Measurements from ENCODE around the gene PYGB. TPM values are rescaled to one million over a fixed set of nuclear protein-coding genes. Genes with fewer than 3 reads are reported as not detected.
"Not testable (repeated sequence)": the region's sequence is repeated elsewhere in the genome, so short reads cannot be mapped to it uniquely, and the experiment has no call there.

Gene PYGB
- total RNA-seq, 1 donor from 2014 or later = 57.9 TPM

DNA sequence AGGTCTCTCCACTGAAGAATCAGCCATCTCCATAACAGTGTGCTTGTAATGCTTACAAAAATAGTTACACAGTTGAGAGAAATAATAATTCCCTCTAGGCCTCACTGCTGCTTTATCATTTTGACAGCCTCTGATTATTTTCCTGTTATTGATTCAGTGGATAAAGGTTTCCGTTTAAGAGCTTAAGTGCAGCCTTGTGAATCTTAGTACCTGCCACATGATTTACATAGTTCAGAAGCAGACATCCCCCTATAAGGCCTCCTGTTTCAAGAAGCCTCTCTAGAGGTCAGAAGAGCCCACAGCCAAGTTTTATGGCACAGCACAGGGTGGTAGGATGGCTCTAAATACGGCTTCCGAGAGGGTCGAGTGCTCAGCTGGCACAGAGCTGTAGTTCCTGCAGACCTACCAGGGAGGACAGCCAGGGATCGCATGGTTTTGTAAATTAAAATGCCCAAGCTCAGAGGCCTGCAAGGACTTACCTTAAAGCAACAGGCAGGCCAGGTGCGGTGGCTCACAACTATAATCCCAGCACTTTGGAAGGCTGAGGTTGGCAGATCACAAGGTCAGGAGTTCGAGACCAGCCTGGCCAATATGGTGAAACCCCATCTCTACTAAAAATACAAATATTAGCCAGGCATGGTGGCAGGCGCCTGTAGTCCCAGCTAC, 17.6 kb upstream of the PYGB start:
- H3K4me1 Mint-ChIP-seq (ENCODE audit: unreplicated experiment) = peaks cover 15% of the 10 kb centered on the region
- TF ChIP-seq, protein P1, sequence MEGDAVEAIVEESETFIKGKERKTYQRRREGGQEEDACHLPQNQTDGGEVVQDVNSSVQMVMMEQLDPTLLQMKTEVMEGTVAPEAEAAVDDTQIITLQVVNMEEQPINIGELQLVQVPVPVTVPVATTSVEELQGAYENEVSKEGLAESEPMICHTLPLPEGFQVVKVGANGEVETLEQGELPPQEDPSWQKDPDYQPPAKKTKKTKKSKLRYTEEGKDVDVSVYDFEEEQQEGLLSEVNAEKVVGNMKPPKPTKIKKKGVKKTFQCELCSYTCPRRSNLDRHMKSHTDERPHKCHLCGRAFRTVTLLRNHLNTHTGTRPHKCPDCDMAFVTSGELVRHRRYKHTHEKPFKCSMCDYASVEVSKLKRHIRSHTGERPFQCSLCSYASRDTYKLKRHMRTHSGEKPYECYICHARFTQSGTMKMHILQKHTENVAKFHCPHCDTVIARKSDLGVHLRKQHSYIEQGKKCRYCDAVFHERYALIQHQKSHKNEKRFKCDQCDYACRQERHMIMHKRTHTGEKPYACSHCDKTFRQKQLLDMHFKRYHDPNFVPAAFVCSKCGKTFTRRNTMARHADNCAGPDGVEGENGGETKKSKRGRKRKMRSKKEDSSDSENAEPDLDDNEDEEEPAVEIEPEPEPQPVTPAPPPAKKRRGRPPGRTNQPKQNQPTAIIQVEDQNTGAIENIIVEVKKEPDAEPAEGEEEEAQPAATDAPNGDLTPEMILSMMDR (IDR thresholded peaks at IDR 0.05; ENCODE audit: unreplicated experiment) = no peak
- H3K27ac Mint-ChIP-seq (ENCODE audit: unreplicated experiment) = no peak overlapping the region
- H3K36me3 Mint-ChIP-seq (ENCODE audit: low read depth, unreplicated experiment) = no peaks in the 10 kb centered on the region
- no peaks in the 10 kb centered on the region for H3K9me3 Mint-ChIP-seq (ENCODE audit: unreplicated experiment)
- peaks cover 5% of the 10 kb centered on the region for H3K27me3 Mint-ChIP-seq (ENCODE audit: unreplicated experiment)
- no peak overlapping the region for H3K4me3 Mint-ChIP-seq (ENCODE audit: unreplicated experiment)
- DNase-seq (ENCODE audit: low spot score) = no peak

DNA sequence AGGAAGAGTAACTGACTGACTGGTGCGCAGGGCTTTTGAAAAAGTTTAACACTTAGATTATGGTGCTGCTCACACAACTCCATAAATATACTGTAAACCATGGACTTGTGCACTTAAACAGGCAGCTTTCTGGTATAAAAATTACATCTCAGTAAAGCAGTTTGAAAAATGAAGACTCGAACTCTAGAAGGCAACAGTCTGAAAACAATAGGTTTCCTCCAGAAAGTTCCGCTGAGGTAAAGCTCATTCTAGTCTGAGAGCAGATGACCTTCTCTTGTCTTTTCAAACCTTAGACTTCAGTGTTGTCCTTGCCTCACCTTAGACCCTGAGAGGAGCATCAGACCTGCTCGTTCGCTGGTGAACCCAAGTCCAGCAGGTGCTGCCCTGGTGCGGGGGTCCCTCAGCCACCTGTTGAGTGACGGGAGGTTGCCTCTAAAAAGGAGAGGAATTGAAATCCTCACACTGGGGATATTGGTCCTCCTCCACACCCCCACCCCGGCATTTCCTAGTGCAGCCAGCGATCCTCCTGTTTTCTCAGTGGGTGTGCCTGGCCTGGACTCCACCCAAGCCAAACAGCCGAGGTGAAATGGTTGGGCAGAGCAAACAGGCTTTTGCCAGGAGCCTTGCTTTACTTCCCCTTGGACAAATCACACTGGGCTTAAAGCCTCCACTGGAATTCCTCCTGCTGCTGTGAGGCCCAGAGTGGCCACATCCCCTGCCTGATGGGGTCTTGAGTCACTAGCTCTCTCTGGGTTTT, 14.7 kb upstream of the PYGB start:
- H3K4me1 Mint-ChIP-seq (ENCODE audit: unreplicated experiment) = peaks cover 11% of the 10 kb centered on the region
- no peak overlapping the region for H3K27ac Mint-ChIP-seq (ENCODE audit: unreplicated experiment)
- no peak for DNase-seq (ENCODE audit: low spot score)
- no peaks in the 10 kb centered on the region for H3K36me3 Mint-ChIP-seq (ENCODE audit: low read depth, unreplicated experiment)
- peaks cover 5% of the 10 kb centered on the region for H3K27me3 Mint-ChIP-seq (ENCODE audit: unreplicated experiment)
- TF ChIP-seq, protein P1 (IDR thresholded peaks at IDR 0.05; ENCODE audit: unreplicated experiment) = no peak
- H3K9me3 Mint-ChIP-seq (ENCODE audit: unreplicated experiment) = no peaks in the 10 kb centered on the region
- no peak overlapping the region for H3K4me3 Mint-ChIP-seq (ENCODE audit: unreplicated experiment)

DNA sequence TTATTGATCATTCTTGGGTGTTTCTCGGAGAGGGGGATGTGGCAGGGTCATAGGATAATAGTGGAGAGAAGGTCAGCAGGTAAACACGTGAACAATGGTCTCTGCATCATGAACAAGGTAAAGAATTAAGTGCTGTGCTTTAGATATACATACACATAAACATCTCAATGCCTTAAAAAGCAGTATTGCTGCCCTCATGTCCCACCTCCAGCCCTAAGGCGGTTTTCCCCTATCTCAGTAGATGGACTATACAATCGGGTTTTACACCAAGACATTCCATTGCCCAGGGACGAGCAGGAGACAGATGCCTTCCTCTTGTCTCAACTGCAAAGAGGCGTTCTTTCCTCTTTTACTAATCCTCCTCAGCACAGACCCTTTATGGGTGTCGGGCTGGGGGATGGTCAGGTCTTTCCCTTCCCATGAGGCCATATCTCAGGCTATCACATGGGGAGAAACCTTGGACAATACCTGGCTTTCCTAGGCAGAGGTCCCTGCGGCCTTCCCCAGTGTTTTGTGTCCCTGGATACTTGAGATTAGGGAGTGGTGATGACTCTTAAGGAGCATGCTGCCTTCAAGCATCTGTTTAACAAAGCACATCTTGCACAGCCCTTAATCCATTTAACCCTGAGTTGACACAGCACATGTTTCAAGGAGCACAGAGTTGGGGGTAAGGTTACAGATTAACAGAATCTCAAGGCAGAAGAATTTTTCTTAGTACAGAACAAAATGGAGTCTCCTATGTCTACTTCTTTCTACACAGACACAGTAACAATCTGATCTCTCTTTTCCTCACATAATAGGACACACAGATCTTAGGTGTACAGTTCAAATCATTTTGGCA, 13.7 kb upstream of the PYGB start:
- H3K27me3 Mint-ChIP-seq (ENCODE audit: unreplicated experiment); H3K4me3 Mint-ChIP-seq (ENCODE audit: unreplicated experiment); H3K9me3 Mint-ChIP-seq (ENCODE audit: unreplicated experiment); H3K27ac Mint-ChIP-seq (ENCODE audit: unreplicated experiment); H3K36me3 Mint-ChIP-seq (ENCODE audit: low read depth, unreplicated experiment); DNase-seq (ENCODE audit: low spot score): not testable (repeated sequence)
- H3K4me1 Mint-ChIP-seq (ENCODE audit: unreplicated experiment) = peaks cover 11% of the 10 kb centered on the region

DNA sequence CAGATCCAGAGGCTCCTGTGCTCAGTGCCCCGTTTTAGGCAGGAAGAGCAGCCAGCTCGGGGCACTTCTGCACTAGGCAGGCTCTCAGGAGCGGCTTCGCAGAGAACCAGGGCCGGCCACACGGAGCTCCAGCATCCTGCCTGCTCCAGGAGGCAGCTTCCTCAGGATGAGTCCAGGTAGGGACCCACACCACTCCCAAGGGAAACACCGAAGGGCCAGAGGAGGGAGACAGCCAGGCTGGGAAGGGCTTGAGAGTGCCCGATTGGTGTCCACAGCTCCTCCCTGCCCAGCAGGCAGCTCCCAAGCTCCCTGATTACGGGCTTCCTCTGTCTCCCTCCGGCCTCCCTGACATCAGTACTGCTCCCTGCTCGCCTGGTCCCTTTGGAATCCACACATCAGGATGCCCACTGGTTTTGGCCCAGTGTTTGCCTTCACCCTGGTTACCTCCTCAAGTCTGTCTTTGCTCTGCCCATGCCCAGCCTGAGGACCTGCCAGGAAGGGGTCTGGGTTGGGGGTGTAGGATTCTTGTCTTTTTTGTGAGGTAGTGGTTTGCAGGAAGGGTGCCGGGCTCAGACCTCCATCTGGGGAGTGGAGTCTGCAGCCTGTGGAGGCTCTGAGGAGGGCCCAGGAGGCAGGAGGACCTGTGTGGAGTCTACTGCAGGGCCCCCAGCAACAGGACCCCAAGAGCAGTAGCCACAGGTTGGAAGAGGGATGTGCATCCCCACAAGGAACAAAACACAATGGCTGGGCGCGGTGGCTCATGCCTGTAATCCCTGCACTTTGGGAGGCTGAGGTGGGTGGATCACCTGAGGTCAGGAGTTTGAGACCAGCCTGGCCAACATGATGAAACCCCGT, 11.2 kb upstream of the PYGB start:
- no peak for DNase-seq (ENCODE audit: low spot score)
- H3K9me3 Mint-ChIP-seq (ENCODE audit: unreplicated experiment) = no peaks in the 10 kb centered on the region
- H3K4me1 Mint-ChIP-seq (ENCODE audit: unreplicated experiment) = peaks cover 9% of the 10 kb centered on the region
- H3K27me3 Mint-ChIP-seq (ENCODE audit: unreplicated experiment) = peaks cover 8% of the 10 kb centered on the region
- TF ChIP-seq, protein P1 (IDR thresholded peaks at IDR 0.05; ENCODE audit: unreplicated experiment) = no peak
- H3K4me3 Mint-ChIP-seq (ENCODE audit: unreplicated experiment) = no peak overlapping the region
- no peaks in the 10 kb centered on the region for H3K36me3 Mint-ChIP-seq (ENCODE audit: low read depth, unreplicated experiment)
- H3K27ac Mint-ChIP-seq (ENCODE audit: unreplicated experiment) = no peak overlapping the region
